HG03097 (cell line): ENCODE data around the gene EIF2B4.

Experiments
- ATAC-seq: cut with Tn5 transposase; IDR thresholded peaks from one replicate; pipeline ENCODE4 v1.9.1; 2021; ENCODE audit not compliant: unreplicated experiment, low FRiP score

The EIF2B4 gene

DNA sequence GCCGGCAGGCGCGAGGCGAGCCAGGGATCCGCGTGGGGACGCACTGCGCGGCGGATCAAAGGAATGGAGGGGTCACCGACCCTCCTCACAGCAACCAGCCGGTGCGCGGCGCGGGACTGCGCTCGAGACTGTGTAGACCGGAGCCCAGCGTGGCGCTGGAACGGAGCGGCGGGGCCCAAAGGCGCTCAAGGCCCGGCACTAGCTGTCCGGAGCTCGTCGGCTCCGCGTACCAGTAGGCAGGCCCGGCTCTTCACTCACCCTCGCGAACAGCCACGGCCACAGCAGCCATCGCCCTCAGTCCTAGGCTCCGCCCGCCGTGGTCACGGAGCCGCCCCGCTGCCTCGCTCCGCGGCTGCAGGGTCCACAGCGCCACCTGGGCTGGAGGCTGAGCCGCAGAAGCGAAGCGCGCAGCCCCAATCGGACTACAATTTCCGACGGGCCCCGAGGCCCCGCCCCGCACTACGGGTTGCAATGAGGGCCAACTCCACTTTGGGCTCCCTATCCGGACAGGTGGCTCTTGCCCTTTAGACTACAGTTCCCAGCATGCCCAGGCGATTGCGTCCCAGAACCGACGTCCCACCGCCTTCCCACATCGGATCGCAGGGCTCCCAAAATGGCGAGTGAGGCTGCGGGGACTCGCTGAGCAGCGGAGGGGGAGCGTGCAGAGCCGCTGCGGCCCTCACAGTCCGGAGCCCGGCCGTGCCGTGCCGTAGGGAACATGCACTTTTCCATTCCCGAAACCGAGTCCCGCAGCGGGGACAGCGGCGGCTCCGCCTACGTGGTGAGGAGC, at the start of gene EIF2B4, which contains the start of gene SNX17:
Gene EIF2B4 (minus strand): TSS at position 313 of the 790 bp plus-strand sequence. CDS start 24 bp downstream, at position 289.
Gene SNX17 (plus strand): TSS at position 591 of the 790 bp plus-strand sequence. CDS start 128 bp downstream, at position 719.
- ATAC-seq: peak; percentile 80

DNA sequence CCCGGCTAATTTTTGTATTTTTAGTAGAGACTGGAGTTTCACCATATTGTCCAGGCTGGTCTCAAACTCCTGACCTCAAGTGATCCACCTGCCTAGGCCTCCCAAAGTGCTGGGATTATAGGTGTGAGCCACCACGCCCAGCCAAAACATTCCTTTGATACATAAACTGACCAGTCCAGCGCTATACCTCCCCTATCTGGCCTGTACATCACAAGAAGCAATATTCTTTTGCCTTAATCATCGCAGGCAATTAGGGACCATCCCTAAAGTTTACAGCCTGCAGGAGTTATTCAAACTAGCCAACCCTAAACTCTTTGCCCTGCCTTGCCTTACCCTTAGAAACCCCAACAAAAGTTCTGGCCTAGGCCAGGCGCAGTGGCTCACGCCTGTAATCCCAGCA, 46.0 kb upstream of the EIF2B4 start:
- no peak for ATAC-seq

DNA sequence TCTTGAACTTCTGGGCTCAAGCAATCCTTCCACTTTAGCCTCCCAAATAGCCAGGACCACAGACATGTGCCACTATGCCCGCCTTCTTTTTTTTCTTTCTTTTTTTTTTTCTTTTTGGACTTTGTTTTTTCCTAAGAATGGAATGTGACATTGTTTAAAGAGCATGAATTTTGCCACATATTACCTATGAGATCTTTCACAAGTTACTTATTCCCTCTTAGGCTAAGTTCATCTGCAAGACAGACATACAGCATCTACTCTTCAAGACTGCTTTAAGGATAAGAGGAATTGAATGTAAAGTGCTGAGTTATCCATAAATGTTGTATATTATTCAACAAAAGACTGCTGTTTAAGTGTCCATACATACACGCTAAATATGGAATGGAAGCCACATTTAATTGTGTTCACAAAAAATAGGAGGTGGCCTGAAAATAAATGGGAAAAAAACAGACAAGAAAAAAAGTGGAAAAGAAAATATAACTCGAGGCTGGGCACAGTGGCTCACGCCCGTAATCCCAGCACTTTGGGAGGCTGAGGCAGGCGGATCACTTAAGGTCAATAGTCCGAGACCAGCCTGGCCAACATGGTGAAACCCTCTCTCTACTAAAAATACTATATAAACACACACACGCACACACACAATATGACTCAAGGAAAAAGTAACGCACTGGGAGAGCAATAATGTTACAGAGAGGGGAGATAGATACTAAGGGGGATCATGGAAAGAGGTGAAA, 42.4 kb upstream of the EIF2B4 start:
- no peak for ATAC-seq

DNA sequence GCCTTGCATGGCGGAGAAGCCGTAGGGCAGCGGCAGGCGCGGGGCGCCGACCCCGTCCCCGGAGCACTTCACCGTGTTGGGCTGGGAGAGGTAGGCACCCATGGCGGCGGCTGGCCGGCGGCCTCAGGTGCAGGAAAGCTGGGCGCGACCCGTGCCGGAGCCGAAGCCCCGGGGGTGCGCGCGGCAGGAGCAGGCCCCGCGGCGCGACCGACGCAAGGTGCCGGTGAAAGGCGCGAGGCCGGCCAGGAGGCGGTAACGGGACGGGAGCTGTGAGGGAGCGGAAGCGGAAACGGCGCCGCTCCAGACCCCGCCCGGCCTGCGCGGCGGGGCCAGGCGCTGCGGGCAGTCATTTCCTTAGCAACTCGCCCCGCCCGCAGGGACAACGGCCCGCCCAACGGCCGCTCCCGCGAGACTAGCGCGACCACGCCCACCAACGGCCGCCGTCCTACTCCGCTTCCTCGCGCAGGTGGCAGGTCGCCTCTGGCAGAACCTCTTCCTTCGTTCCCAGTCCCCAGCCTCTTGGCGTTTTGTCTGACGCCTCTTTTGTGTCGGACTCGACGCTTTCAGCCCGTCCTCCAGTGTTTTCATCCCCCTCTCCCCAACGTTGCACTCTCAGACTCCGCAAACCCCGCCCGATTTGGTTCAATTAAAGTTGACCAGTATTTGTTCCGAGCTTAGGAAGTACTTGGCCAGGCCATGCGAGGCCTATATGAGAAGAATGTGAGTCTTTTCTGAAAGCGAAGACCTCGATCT, 39.4 kb upstream of the EIF2B4 start, which contains the start of gene PPM1G:
Gene PPM1G (minus strand): TSS at position 271 of the 753 bp plus-strand sequence. CDS start 169 bp downstream, at position 102.
- peak; percentile 92 for ATAC-seq

DNA sequence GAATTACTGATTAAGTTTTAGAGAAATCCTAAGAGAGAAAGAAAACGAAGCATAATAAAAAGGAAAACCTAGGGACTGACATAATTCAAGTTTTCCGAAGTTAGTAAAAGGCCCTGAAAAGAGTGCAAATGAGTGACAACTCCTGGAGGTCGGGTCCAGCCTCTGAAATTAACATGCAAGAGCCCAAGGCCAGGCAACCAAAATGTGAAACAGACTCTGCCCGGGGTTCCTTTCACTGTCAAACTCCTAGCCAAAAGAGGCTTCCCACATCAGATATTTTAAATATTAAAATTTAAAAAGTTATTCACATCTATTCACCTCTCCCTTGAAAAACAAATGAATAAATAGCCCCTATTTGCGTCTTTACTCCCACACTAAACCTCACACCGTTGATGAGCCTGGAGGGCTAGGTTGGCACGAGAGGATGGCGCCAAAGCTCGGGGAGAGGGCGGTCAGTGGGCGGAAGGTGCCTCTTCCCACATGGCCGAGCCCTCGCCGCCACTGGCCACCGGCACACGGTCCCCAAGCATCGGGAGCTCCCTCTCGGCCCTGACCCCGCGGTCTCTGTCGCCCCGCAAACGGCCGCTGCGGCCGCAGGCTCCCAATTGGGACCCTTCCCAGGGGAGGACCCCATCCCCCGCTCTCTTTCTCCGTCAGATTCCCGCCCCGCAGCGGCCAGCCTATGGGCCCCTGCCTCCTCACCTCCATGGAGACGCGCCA, 38.6 kb upstream of the EIF2B4 start:
- ATAC-seq: peak; percentile 33

DNA sequence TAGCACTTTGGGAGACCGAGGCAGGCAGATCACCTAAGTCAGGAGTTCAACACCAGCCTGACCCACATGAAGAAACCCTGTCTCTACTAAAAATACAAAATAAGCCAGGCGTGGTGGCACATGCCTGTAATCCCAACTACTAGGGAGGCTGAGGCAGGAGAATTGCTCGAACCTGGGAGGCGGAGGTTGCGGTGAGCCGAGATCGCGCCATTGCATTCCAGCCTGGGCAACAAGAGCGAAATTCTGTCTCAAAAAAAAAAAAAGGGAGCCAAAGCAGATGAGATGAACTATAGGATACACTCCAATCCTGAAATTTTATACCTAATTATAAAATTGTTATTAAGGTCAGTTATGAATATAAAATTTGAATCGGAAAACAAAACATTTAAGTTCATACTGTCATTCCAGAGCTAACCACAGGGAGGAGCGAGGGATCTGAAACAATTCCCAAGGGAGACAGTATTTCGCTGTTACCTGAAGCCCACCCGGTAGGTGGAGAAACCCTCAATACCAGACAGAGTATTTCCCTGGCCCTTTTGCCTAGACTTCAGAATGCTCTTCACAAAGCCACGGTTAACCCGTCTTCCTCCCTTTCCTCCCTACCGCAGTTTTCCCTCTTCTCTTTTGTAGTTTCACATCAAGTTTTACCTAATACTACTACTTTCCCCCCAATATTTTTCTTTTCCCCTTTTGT, 37.8 kb upstream of the EIF2B4 start:
- no peak for ATAC-seq

DNA sequence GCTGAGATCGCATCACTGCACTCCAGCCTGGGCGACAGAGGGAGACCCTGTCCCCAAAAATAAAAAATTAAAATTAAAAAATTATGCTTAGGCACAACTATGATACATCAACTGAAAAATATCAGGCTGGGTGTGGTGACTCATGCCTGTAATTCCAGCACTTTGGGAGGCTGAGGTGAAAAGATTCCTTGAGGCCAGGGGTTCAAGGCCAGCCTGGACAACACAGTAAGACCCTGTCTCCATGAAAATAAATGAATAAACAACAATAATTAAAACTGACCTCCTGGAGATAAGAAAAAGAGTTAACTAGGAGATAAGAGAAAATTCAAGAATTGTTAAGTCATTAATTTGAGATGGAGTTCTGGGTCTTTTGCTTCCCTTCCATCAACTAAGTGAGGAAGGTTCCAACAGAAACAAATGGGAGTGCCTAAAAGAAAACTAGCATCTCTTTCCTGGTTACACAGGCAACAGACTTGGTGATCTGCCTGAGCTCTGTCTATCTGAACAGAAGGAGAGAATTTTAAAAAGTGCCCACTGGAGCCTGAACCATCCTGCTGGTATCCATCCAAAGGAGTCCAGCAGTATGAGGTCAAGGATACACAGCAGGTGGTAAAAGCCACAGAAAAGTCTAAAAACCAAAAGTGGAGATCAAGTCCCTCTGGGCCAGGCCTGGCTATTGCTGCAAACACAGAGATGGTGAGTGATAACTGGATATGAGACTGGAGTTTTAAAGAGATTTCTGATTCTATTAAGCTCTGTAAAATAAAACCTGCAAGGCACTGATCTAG, 30.4 kb upstream of the EIF2B4 start:
- no peak for ATAC-seq

DNA sequence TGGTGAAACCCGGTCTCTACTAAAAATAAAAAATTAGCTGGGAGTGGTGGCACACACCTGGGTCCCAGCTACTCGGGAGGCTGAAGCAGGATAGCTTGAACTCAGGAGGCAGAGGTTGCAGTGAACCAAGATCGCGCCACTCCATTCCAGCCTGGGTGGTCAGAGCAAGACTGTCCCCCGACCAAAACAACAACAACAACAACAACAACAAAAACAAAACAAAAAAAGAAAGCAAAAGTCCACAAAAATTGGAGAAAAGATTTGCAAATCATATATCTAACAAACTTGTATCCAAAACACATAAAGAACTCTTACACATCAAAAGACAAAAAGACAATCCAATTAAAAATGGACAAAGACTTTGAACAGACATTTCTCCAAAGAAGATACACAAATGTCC, 28.8 kb upstream of the EIF2B4 start:
- no peak for ATAC-seq

DNA sequence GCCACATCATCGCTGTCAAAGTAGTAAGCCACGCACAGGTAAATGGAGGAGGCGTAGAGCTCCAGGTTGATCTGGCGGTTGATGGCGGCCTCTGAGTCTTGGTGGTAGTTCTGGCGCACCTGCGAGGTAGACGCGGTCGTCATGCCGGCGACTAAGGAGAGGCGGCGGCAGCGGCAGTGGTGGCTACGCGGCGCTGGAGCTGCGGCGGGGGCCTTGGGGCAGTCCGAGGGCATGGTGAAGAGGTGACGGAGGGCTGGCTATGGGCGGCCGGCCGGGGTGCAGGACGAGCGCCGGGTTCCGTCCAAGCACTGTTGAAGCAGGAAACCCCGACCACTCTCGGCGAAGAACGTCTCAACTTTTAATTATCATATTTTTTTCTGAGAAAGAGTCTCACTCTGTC, 23.1 kb upstream of the EIF2B4 start:
- no peak for ATAC-seq

DNA sequence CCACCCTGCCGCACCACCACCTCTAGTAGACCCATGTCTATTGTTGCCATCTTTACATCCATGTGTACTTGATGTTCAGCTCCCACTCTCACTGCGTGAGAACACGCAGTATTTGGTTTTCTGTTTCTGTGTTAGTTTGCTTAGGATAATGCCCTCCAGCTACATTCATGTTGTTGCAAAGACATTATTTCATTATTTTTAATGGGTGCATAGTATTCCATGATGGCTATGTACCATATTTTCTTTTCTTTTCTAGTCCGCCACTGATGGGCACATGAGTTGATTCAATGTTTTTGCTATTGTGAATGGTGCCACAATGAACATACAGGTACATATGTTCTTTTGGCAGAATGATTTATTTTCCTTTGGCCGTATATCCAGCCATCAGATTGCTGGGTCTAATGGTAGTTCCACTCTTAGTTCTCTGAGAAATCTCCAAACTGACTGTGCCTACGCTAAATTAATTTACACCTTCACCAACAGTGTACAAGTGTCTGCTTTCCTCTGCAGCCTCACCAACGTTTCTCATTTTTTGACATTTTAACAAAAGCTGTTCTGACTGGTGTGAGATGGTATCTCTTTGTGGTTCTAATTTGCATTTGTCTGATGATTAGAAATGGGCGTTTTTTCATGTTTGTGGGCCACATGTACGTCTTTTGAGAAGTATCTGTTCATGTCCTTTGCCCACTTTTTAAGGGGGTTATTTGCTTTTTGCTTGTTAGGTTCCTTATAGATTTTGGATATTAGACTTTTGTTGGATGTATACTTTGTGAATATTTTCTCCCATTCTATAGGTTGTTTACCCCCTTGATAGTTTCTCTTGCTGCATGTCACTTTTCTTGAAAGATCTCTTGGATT, 20.9 kb upstream of the EIF2B4 start:
- no peak for ATAC-seq

DNA sequence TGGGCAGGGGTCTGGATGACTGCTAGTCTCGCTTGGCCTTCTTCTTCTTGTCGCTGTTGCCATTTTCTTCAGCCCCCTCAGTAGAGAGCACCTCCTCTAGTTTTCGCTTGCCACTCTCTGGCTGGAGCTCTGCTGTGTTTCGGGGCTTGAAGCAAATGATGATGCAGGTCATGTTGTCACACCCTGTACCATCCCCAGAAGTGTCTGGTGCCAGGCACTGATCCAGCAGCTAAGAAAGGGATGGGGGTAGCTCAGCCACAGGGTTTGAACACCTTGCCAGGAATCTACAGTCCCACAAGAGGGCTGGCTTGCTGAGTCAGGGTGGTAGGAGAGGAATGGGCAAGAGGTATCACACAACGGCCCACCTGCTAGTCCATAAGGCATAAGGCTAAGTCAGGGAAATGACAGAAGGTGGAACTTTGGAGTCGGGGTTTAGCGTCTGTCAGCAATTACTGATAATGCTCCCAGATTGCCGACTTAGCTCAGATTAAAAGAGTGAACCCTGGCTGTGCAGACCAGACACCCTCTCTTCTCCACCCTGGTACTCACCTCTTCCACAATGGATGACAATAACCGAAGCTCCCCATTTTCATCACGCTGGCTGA, 11.5 kb upstream of the EIF2B4 start:
- no peak for ATAC-seq

DNA sequence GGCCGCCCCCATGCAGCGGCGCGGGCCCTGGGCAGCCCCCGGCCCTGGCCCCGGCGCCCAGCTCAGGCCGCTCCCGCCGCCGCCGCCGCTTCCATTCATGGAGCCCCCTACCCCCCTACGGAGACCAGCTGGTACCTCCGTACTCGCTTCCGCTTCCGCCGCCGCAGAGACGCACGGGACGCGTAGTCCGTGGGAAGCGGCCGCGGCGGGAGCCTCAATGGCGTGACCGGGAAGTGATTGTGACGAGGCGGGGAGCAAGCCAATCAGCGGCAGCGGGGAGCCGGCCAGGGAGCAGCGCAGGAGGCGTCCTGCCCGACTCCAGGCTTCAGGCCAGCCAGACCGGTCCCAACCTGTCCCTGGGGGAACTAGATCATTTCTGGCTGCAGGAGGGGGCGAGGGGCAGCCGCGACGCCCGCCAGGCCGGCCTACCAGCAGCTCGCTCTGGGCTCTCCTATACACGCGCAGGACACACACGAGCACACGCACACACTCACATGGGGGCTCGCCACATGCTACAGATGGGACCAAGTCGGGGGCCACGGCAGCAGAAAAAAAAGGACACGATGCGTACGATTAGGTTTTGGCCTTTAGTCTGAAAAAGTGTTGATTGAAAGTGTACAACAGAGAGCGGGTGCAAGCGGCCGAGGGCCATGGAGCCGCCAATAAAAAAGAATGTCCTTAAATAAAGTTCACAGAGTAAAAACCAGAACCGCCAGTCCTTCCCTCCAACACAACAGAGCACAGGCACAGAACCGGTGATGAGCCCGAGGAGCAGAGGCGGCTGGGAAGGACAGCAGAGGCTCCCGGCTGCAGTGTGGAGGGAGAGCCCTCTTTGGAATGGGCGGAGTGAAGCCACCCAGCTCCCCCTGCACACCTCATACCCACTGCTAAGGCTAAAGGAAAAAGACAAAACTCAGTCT, 10.7 kb upstream of the EIF2B4 start, which contains the start of gene ZNF513:
Gene ZNF513 (minus strand): TSS at position 109 of the 920 bp plus-strand sequence. CDS start 208 bp downstream, outside the sequence.
- ATAC-seq: peak; percentile 62

DNA sequence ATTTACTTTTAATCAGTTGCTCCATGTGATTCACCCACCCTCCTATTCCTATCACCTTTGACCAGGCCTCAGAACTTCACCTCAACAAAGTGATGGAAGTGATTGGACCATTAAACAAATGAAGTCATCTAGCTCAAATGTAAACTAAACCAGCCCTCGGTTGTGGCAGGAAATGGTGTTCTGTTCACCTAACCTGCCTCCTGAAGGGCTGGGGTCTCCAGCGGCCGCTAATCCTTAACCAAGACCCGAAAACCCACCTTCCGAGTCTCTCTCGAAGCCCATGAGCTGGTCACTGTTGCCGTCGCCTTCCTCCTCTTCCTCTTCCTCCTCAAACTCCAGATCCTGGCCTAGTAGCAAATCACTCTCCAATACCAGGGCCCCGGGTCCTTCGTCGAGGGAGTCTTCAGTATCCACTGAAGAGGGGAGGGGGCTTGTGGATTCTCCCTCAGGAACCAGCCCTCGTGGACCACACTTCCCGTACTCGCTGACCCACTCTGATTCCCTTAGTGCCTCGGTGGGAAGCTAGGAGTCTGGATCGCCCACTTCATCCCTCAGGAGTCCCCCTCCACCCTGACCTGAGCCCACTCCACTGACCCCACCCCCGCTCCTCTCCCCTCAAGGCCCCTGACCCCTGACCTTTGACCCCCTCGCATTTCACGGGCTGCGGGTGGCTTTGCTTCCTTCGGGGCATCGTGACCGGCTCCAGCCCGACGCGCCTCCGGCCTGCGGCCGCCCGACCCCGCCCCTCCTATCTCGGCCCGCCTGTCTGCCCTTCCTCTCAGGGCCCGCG, 9.9 kb upstream of the EIF2B4 start:
- ATAC-seq: peak; percentile 29

DNA sequence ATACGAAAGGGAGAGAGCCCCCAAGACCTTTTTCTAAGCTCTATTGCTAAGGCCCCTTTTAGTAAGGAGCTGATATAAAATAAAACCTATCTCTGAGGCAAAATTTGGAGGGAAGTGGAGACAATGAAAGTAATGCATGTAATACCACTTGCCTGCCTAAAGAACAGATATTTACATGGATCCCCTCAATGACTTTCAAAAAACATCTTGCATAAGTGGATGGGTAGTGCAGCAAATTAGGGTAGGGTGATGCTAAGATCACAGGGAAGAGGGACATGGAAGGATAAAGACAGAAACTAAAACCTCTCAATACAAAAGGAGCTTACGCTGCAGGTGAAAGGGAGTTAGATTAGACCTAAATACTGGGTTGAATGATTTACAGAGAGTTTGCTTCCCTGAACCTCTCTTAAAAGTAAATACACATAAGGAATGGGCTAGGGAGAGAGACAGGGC, 9.3 kb upstream of the EIF2B4 start:
- ATAC-seq: no peak

DNA sequence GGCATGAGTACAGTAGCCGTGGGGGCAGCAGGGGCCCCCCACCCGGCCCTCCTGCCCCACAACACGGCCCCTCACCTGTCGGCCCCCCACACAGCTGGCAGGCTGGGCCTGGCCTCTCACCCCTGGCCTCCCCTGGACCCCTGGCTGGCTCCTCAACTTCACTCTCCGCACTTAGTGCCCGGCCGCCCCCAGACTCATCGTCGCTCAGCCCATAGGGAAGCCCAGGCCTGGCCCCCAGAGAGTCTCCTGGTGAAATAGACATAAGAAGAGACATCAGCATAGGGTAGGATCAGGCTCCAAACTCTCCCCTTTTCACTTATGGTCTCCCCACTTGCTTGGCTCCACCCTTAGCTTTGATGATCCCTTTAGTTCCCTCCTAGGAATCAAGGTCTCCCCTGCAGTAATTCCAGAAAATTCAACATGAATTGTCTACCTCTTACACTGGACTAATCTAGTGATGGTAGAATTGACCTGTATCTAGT, 8.7 kb upstream of the EIF2B4 start:
- no peak for ATAC-seq
